HFFc6 (cell line): ENCODE results near the gene NGLY1. TPM values are rescaled to one million over a fixed set of nuclear protein-coding genes. Genes with fewer than 3 reads are reported as not detected.

ENCODE experiments used
- DNase-seq: peaks from one replicate; pipeline ENCODE4 v3.0.0-alpha.2; 2018
- H3K27ac Mint-ChIP-seq: 2 replicates; pipeline ENCODE4 v1.8.0; 2020; ENCODE audit warnings: mild to moderate bottlenecking, mixed read lengths
- H3K27me3 Mint-ChIP-seq: 2 replicates; pipeline ENCODE4 v1.8.0; 2021; ENCODE audit warnings: mild to moderate bottlenecking, moderate library complexity, mixed read lengths; ENCODE audit not compliant: insufficient read depth
- H3K36me3 Mint-ChIP-seq: 2 replicates; pipeline ENCODE4 v1.8.0; 2021; ENCODE audit warnings: low read depth, mixed read lengths
- H3K4me1 Mint-ChIP-seq: 2 replicates; pipeline ENCODE4 v1.8.0; 2020; ENCODE audit warnings: low read depth, mixed read lengths
- H3K4me3 Mint-ChIP-seq: 2 replicates; pipeline ENCODE4 v1.8.0; 2020; ENCODE audit warnings: mild to moderate bottlenecking, moderate library complexity, mixed read lengths
- H3K9me3 Mint-ChIP-seq: 2 replicates; pipeline ENCODE4 v1.8.0; 2020; ENCODE audit warnings: mild to moderate bottlenecking, mixed read lengths
- total RNA-seq, 6 experiments: library from RNA; stranded (reverse); fragmentation: NEBNext Ultra II Directional; extraction: Animal tissue kit (Norgen Biotek cat#: 25700); gene quantifications; 2 replicates in 1 of 6; 3 replicates in 5 of 6; pipeline ENCODE4 v1.2.3, GENCODE V29; 2021
- TF ChIP-seq, protein P1 (sequence below): fragments of 200-600 bp; sonication (generic); IDR thresholded peaks from 2 replicates; pipeline ENCODE4 v1.5.0; 2021; ENCODE audit warnings: antibody characterized with exemption, mild to moderate bottlenecking

NGLY1 gene
- total RNA-seq, 6 experiments from 2014 or later: 21.7 to 27.6 (median 24.3) TPM

DNA sequence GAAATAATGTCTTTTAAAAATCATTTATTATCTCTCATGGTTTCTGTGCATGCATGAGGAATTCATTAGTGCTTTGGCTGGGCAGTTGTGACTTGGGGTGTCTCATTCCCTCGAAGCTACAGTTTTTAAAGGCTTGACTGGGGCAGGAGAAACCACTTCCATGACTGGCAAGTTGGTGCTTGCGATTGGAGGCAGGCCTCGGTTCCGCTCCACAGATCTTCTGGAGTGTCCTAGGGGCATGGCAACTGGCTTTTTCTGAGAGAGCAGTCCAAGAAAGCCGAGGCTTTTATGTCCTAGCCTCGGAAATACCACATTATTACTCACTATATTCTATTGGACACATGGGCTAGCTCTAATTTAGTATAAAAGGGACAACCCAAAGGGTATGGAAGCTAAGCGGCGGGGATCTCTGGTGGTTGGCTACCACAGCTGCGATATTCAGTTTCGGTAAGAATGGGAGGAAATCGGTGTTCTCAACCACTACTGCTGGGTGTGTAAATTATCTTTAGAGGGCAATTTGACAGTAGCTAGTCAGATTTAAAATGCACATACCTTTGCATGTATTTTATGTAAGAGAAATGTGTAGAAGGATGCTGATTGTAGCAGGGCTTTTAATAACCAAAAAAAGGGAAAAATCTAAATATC is 69.8 kb downstream of the NGLY1 start:
- Mint-ChIP-seq H3K27ac (no peak overlapping the region), H3K27me3 (peaks cover 1% of the 10 kb centered on the region; the same call in 1 of the 2 replicates), H3K9me3 (no peaks in the 10 kb centered on the region), H3K4me3 (no peak overlapping the region), H3K36me3 (peaks cover 11% of the 10 kb centered on the region), H3K4me1 (no peaks in the 10 kb centered on the region; the same call in 1 of the 2 replicates)
- TF ChIP-seq, protein P1, sequence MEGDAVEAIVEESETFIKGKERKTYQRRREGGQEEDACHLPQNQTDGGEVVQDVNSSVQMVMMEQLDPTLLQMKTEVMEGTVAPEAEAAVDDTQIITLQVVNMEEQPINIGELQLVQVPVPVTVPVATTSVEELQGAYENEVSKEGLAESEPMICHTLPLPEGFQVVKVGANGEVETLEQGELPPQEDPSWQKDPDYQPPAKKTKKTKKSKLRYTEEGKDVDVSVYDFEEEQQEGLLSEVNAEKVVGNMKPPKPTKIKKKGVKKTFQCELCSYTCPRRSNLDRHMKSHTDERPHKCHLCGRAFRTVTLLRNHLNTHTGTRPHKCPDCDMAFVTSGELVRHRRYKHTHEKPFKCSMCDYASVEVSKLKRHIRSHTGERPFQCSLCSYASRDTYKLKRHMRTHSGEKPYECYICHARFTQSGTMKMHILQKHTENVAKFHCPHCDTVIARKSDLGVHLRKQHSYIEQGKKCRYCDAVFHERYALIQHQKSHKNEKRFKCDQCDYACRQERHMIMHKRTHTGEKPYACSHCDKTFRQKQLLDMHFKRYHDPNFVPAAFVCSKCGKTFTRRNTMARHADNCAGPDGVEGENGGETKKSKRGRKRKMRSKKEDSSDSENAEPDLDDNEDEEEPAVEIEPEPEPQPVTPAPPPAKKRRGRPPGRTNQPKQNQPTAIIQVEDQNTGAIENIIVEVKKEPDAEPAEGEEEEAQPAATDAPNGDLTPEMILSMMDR: no peak
- no peak for DNase-seq

DNA sequence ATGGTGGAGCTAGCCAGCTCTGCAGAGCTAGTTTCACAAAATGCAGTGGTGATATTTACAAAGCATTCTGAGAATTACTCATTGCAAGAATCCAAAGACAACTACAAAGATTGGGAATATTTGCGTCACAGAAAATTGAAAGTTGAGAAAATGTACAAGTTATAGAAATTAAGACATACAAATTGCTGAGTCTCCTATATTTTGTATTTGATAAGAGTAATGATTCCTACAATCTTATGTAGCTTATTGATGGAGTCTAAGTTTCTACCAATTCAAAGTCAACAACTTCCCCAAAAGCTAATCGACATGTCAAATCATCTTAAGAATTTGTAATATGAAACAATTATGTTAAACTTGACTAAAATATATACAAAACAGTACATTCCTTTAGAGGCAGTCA is 72.2 kb downstream of the NGLY1 start:
- no peak for DNase-seq
- TF ChIP-seq, protein P1: no peak
- no peak overlapping the region for H3K4me3 Mint-ChIP-seq
- H3K9me3 Mint-ChIP-seq: no peaks in the 10 kb centered on the region
- H3K27ac Mint-ChIP-seq: no peak overlapping the region
- H3K4me1 Mint-ChIP-seq: no peaks in the 10 kb centered on the region; the same call in 1 of the 2 replicates
- H3K36me3 Mint-ChIP-seq: no peaks in the 10 kb centered on the region
- peaks cover 1% of the 10 kb centered on the region; the same call in 1 of the 2 replicates for H3K27me3 Mint-ChIP-seq

DNA sequence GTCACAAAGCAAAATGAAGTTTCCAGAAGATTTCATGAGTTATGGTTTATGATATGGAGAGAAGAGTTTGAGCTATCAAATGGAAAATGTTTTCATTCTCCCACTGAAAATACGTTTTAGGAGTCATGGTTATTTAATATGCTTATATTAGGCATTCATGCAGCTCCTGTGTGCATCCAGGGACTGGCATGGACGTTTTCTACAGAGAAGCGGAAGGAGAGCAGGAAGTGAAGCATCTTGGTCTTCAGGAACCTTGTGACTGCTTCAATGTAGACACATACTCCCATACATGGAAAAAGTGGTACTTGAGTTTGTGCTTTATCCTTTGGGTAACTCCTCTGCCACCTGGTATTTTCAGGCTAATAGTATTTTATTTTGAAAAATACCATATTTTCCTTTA is 75.2 kb downstream of the NGLY1 start:
- Mint-ChIP-seq H3K36me3 (no peaks in the 10 kb centered on the region), H3K27ac (no peak overlapping the region), H3K9me3 (no peaks in the 10 kb centered on the region), H3K27me3 (peaks cover 5% of the 10 kb centered on the region; the same call in 1 of the 2 replicates), H3K4me3 (no peak overlapping the region), H3K4me1 (no peaks in the 10 kb centered on the region; the same call in 1 of the 2 replicates)
- DNase-seq: no peak
- TF ChIP-seq, protein P1: no peak

DNA sequence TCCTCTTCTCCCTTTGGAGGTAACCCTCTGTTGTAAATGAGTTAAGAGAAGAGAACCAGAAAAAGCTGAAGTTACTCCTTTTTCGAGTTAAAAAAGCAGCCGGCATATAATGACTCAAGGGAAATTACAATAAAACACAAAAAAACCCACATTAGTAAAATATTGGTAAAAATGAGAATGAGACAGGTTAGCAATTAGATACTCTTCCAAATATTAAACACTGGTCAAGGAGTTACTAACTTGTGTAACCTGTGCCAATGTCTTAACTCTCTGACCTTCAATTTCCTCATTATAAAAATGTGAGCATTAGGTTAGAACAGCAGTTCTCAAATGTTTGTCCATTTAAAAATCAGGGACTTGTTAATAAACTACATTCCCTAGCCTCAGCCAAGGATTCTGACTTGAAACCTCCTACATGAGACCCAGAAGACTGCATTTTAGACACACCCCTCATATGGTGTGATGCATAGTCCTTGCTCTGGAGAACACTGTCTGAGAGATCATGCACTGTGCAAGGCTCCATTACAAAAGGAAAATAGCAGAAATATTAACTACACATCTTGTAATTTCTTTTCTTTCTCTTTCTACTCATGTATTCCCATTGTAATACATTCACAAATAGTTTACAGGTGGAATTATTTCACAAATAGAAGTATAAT is 75.8 kb downstream of the NGLY1 start:
- Mint-ChIP-seq H3K9me3 (no peaks in the 10 kb centered on the region), H3K27ac (no peak overlapping the region), H3K4me1 (no peaks in the 10 kb centered on the region; the same call in 1 of the 2 replicates), H3K36me3 (no peaks in the 10 kb centered on the region), H3K4me3 (no peak overlapping the region), H3K27me3 (peaks cover 5% of the 10 kb centered on the region; the same call in 1 of the 2 replicates)
- TF ChIP-seq, protein P1: no peak
- no peak for DNase-seq

DNA sequence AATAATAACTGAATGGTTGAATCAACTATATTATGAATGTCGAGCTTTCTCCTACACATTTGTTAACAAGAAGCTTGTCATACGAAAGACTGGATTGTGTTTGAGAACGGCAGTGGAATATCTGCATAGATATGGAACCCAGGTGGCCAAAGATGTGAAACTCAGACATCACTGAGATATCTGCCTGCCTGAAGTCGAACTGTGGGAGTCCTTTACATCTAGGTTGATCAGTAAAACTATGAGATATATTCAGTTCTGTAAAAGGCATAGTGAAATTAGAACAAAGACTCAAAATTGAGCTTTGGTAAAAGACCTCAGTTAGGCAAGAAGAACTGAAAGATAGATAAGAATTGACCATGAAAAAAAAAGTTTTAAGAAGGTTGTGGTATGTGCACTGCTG is 77.0 kb downstream of the NGLY1 start:
- H3K27ac Mint-ChIP-seq: no peak overlapping the region

More for the DNA sequence above, 77.0 kb downstream of the NGLY1 start:
- Mint-ChIP-seq H3K4me1 (no peaks in the 10 kb centered on the region), H3K4me3 (no peak overlapping the region), H3K27me3 (peaks cover 5% of the 10 kb centered on the region), H3K36me3 (no peaks in the 10 kb centered on the region), H3K9me3 (no peaks in the 10 kb centered on the region)
- TF ChIP-seq, protein P1: no peak
- DNase-seq: no peak
